ENCODE data around the gene ATP8A2. TPM values are rescaled to one million over a fixed set of nuclear protein-coding genes. Genes with fewer than 3 reads are reported as not detected.

The ATP8A2 gene
- total and polyA plus RNA-seq, 2 of the 8 experiments (the other 6 are each of a cell fraction or from before 2014, with no cell fraction given) = 2.4 to 8.3 TPM

GRCh38 chr13:25971047-25971446, 599.3 kb downstream of the ATP8A2 start:
- no peak overlapping the region for H3K9ac ChIP-seq (replicated peaks in 1 of 4; ENCODE audit: extremely low read depth in 1 of 4, low read depth in 3 of 4, low read length in 3 of 4)
- POLR2A ChIA-PET (ENCODE audit: partially characterized antibody) = no interaction called here
- peak; percentile 89 for TF ChIP-seq TCF12 (IDR thresholded peaks at IDR 0.05; ENCODE audit: low read depth, low read length)

More at GRCh38 chr13:25971047-25971446, 599.3 kb downstream of the ATP8A2 start:
- CTCF ChIA-PET (ENCODE audit: partially characterized antibody) = interaction anchor here (0.7 to 1.7 kb wide), 8 partner anchors 9 to 135 kb away, joined by 3 to 5 read pairs (median 4); no protein-coding TSS in a partner anchor
- no peak overlapping the region for H2BK120ac ChIP-seq (replicated peaks; ENCODE audit: low read depth, low read length)
- no peaks in the 10 kb centered on the region for H3K79me1 ChIP-seq (ENCODE audit: low read depth, low read length)
- H3K23me2 ChIP-seq (ENCODE audit: low read depth, low read length) = 0 out of 2 replicates have a peak, but pooled peaks cover 2% of the 10 kb centered on the region
- no peak overlapping the region for H2BK20ac ChIP-seq (ENCODE audit: low read length)
- H3K4me3 ChIP-seq (ENCODE audit: extremely low read depth in 1 of 4, insufficient read depth in 2 of 4, low read depth in 3 of 4, low read length in 4 of 4) = peak overlapping the region in 1 of 4 experiments; percentile 2; a peak in 3 of 8 replicates
- 45% methylated on average over 3 of the region's 3 CpGs; no CpG with 5 or more reads in 1 of the 2 experiments for WGBS, 2 experiments (ENCODE audit: extremely low coverage in 1 of 2, insufficient coverage in 1 of 2, insufficient read length in 1 of 2, insufficient replicate concordance in 2 of 2, low coverage in 1 of 2, low lambda C conversion rate in 2 of 2, missing lambda C conversion rate in 1 of 2)
- no peaks in the 10 kb centered on the region for H3K79me2 ChIP-seq (ENCODE audit: control insufficient read depth in 1 of 2, insufficient read depth in 2 of 2, low read length in 2 of 2)
- H3K36me3 ChIP-seq (ENCODE audit: control insufficient read depth in 2 of 4, insufficient read depth in 4 of 4, low read length in 3 of 4) = no peaks in the 10 kb centered on the region
- FAIRE-seq = peak; percentile 84
- DNase-seq (ENCODE audit: low read depth in 1 of 2, low spot score in 2 of 2) = no peak
- H2BK12ac ChIP-seq (ENCODE audit: low read depth, low read length) = no peak overlapping the region
- H3K4me2 ChIP-seq (ENCODE audit: insufficient read depth in 1 of 2, low read depth in 2 of 2, low read length in 2 of 2) = peak overlapping the region; percentile 35 to 48; a peak in 3 of 4 replicates
- H3K23ac ChIP-seq (ENCODE audit: insufficient read length) = no peak overlapping the region
- H2AK5ac ChIP-seq (ENCODE audit: low read depth, low read length) = no peak overlapping the region; the same call in 1 of the 2 replicates
- no peak overlapping the region for H3K14ac ChIP-seq (ENCODE audit: insufficient read length)
- no peak overlapping the region for H4K5ac ChIP-seq (ENCODE audit: insufficient read length, low read depth, low read length)
- no peak overlapping the region for H2AFZ ChIP-seq (ENCODE audit: low read length)
- H3K56ac ChIP-seq (replicated peaks; ENCODE audit: insufficient read length, low read depth, low read length) = no peak overlapping the region
- no peaks in the 10 kb centered on the region for H4K20me1 ChIP-seq (replicated peaks in 1 of 2; ENCODE audit: control insufficient read depth in 1 of 2, insufficient read depth in 2 of 2, low read length in 2 of 2)
- H3K27ac ChIP-seq (ENCODE audit: low read depth, low read length) = no peak overlapping the region
- no peak overlapping the region for H2BK15ac ChIP-seq (ENCODE audit: low read length)
- H3K4ac ChIP-seq (replicated peaks; ENCODE audit: insufficient read length, low read depth, low read length) = no peak overlapping the region
- no peak overlapping the region for H4K8ac ChIP-seq (ENCODE audit: extremely low read depth, insufficient read depth, low read length)
- no peak overlapping the region for H4K91ac ChIP-seq (replicated peaks; ENCODE audit: insufficient read length, low read length)
- H2BK5ac ChIP-seq (ENCODE audit: low read depth, low read length) = no peak overlapping the region
- H3K9me3 ChIP-seq (ENCODE audit: insufficient read depth in 2 of 2, low read depth in 1 of 2, low read length in 1 of 2) = no peaks in the 10 kb centered on the region
- H3K4me1 ChIP-seq (replicated peaks in 1 of 4; ENCODE audit: control insufficient read depth in 3 of 4, insufficient read depth in 4 of 4, low read length in 3 of 4) = peaks cover 10 to 23% (median 19%) of the 10 kb centered on the region in 4 experiments
- H3K18ac ChIP-seq (ENCODE audit: extremely low read depth, low read length) = no peak overlapping the region
- H3K27me3 ChIP-seq (replicated peaks in 1 of 4; ENCODE audit: control insufficient read depth in 3 of 4, extremely low read depth in 1 of 4, insufficient read depth in 3 of 4, low read length in 3 of 4) = peaks cover 0 to 7% (median 3%) of the 10 kb centered on the region in 4 experiments; a peak in 4 of 7 replicates

Data from H1 (cell line).